Aorta (tissue), 5 donors: ENCODE results near the gene KCNMA1. TPM values are rescaled to one million over a fixed set of nuclear protein-coding genes. Genes with fewer than 3 reads are reported as not detected.
"Not testable (repeated sequence)": the region's sequence is repeated elsewhere in the genome, so short reads cannot be mapped to it uniquely, and the experiment has no call there.

ENCODE experiments used
- ATAC-seq: fragments of 200-7000 bp; cut with Tn5 transposase; one replicate; pipeline ENCODE4 v1.9.1; 2022; ENCODE audit warnings: moderate library complexity; ENCODE audit not compliant: low FRiP score
- DNase-seq, 2 donors: peaks; one replicate each; pipeline ENCODE4 v3.0.0-alpha.2; 2020
- H3K27ac ChIP-seq, 2 donors: one replicate each; pipeline ENCODE4 v1.5.1; 2013; ENCODE audit warnings: low read length in 2 of 2, mild to moderate bottlenecking in 2 of 2, moderate library complexity in 2 of 2, control low read depth in 1 of 2, inconsistent platforms in 1 of 2, low read depth in 1 of 2
- H3K27me3 ChIP-seq, 2 donors: one replicate each; pipeline ENCODE4 v1.6.1; 2013; ENCODE audit warnings: control low read depth in 1 of 2, low read length in 1 of 2, mild to moderate bottlenecking in 1 of 2, moderate library complexity in 1 of 2; ENCODE audit not compliant: insufficient read depth in 2 of 2, control insufficient read depth in 1 of 2
- H3K36me3 ChIP-seq, 2 donors: one replicate each; pipeline ENCODE4 v1.6.1; 2013; ENCODE audit warnings: control low read depth in 1 of 2, low read length in 1 of 2, mild to moderate bottlenecking in 1 of 2; ENCODE audit not compliant: insufficient read depth in 2 of 2, control insufficient read depth in 1 of 2
- H3K4me1 ChIP-seq, 2 donors: one replicate each; pipeline ENCODE4 v1.6.1; 2013; ENCODE audit warnings: low read length in 2 of 2, control low read depth in 1 of 2, mild to moderate bottlenecking in 1 of 2, moderate library complexity in 1 of 2; ENCODE audit not compliant: insufficient read depth in 2 of 2, control insufficient read depth in 1 of 2
- H3K4me3 ChIP-seq, 2 donors: one replicate each; pipeline ENCODE4 v1.5.1; 2013; ENCODE audit warnings: low read length in 2 of 2, control low read depth in 1 of 2, mild to moderate bottlenecking in 1 of 2
- H3K9me3 ChIP-seq: one replicate; pipeline ENCODE4 v1.6.1; 2013; ENCODE audit warnings: mild to moderate bottlenecking, low read length; ENCODE audit not compliant: control insufficient read depth
- WGBS, 2 donors: extraction: QIAGEN DNeasy Blood & Tissue Kit; methylation state at CpG; one replicate each; pipeline ENCODE4 v1.1.7; 2013; 5-methylcytosine and 5-hydroxymethylcytosine counted together
- intact Hi-C, 2 donors: fragments of 100-400 bp; cut with DNase I; formaldehyde crosslinking; loops; one replicate each; pipeline versions ENCODE4 v1.14.2 to v1.15.0; 2022
- long read RNA-seq, 2 donors: library from polyadenylated mRNA; unstranded; transcript quantifications; one replicate each; pipeline ENCODE4 v2.0.0, GENCODE V29; 2020 to 2021
- polyA plus RNA-seq, 2 donors: library from polyadenylated mRNA; stranded (reverse); fragments of 200-250 nt; gene quantifications; one replicate each; pipeline ENCODE4 v1.2.3, GENCODE V29; 2013
- total RNA-seq, 2 donors: library from RNA; stranded (reverse); fragmentation: NEBNext Ultra II Directional; extraction: Animal tissue kit (Norgen Biotek cat#: 25700); gene quantifications; one replicate each; pipeline ENCODE4 v1.2.1, GENCODE V29; 2021
- donor health status: healthy with polysubstance abuse.
- donor health status: Bipolar disorder and iron deficiency.
- donor health status: DM: no; HTN: no; CAD: no.
- donor health status: DM: no; HTN: no; CAD: no.
- donor health status: DM: yes; HTN: yes; CAD: no.

KCNMA1 gene
- total RNA-seq (100 to 1,000 TPM; 144 to 163 TPM), polyA plus RNA-seq (100 to 1,000 TPM in 1 of 2 donors, 10 to 100 TPM in 1; 36.8 to 106 TPM)
- long read RNA-seq, donor 1, partial matches to known transcripts, result 39 of 113 reads
- long read RNA-seq, donor 1, other reads (novel, unspliced or antisense), result 73 of 113 reads
- long read RNA-seq, donor 2, transcript KCNMA1-224 (2 exons, 1,269 nt), result major isoform, 6 of 111 reads
- long read RNA-seq, donor 2, partial matches to known transcripts, result 30 of 111 reads
- long read RNA-seq, donor 2, other reads (novel, unspliced or antisense), result 68 of 111 reads

- H3K4me1 ChIP-seq, result peaks cover 0 to 8% of the 10 kb centered on the region in 2 donors
- peak within 1 kb of the TSS; percentile 77 to 94 for H3K4me3 ChIP-seq
- no peaks in the 10 kb centered on the region for H3K36me3 ChIP-seq
- H3K9me3 ChIP-seq, result no peaks in the 10 kb centered on the region
- ATAC-seq (peak; percentile 37), DNase-seq (peak; percentile 56 to 82)
- intact Hi-C loops, result loop anchor here (5.0 to 10.0 kb wide), 6 partner anchors 83 to 385 kb away; no protein-coding TSS in a partner anchor
- 0 to 1% methylated on average over 57 to 121 of the region's 121 CpGs for WGBS, 2 donors
- H3K27me3 ChIP-seq, result no peaks in the 10 kb centered on the region
- peak within 1 kb of the TSS; percentile 47 to 70 for H3K27ac ChIP-seq
Measured at GRCh38 chr10:77637532-77638320, at the start of gene KCNMA1. Gene KCNMA1 (minus strand): TSS chr10:77637808.

DNA sequence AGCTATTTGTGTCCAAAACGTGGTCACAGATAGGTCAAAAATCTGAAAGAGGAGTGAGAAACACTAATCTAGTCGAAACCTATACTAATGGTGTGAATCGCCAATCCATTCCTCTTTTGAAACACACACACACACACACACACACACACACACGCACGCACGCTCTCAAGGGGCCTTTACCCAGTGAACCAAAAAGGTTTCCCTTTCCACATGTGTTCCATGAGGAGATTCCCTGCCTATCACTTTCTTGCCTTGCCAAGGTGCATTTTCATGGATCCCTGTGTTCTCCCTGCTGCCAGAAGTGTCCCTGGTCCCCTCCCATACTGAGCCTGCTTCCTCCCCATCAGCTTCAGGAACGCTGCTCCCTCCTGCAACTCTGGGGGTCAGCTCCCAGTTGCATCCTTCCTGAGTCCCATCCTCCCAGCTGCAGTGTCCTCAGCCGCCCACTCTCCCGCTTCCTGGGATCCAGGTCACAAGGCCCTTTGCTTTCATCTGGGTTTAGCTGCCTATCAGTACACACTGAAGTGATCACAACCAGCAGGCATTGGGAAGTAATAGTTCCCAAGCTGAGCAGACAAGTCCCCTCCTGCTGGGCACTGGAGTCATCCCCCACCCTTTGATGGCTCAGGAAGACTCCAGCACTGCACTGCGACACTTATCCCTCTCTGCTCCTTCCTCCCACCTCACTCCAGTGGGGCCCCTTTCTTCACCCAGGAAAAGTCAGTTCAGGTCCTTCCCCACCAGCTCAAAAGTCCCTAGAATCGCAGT is 49.2 kb upstream of the KCNMA1 start:
- H3K9me3 ChIP-seq, result no peaks in the 10 kb centered on the region
- H3K4me1 ChIP-seq, result no peaks in the 10 kb centered on the region
- no peak overlapping the region for H3K27ac ChIP-seq
- ATAC-seq, result no peak
- H3K27me3 ChIP-seq, result no peaks in the 10 kb centered on the region
- 87 to 93% methylated on average over 11 of the region's 11 CpGs for WGBS, 2 donors
- DNase-seq, result no peak
- intact Hi-C loops, result no loop called here
- no peak overlapping the region for H3K4me3 ChIP-seq
- no peaks in the 10 kb centered on the region for H3K36me3 ChIP-seq

- no peaks in the 10 kb centered on the region for H3K9me3 ChIP-seq
- WGBS, 2 donors, result 80 to 94% methylated on average over 3 of the region's 3 CpGs
- H3K27me3 ChIP-seq, result no peaks in the 10 kb centered on the region
- intact Hi-C loops, result no loop called here
- no peaks in the 10 kb centered on the region for H3K4me1 ChIP-seq
- ATAC-seq (no peak), DNase-seq (no peak)
- no peak overlapping the region for H3K4me3 ChIP-seq
- no peaks in the 10 kb centered on the region for H3K36me3 ChIP-seq
- no peak overlapping the region for H3K27ac ChIP-seq
Measured at GRCh38 chr10:77686096-77686495, 48.5 kb upstream of the KCNMA1 start.

- Histone ChIP-seq H3K27me3 (no peaks in the 10 kb centered on the region), H3K9me3 (no peaks in the 10 kb centered on the region), H3K27ac (no peak overlapping the region), H3K36me3 (no peaks in the 10 kb centered on the region), H3K4me1 (no peaks in the 10 kb centered on the region), H3K4me3 (no peak overlapping the region)
- intact Hi-C loops, result no loop called here
- ATAC-seq, result no peak
- no peak for DNase-seq
- WGBS, 2 donors, result 66 to 67% methylated on average over 4 of the region's 4 CpGs
Measured at GRCh38 chr10:77685432-77685831, 47.8 kb upstream of the KCNMA1 start.

- H3K27ac ChIP-seq, H3K4me1 ChIP-seq, H3K4me3 ChIP-seq, DNase-seq, H3K27me3 ChIP-seq, H3K9me3 ChIP-seq, ATAC-seq, intact Hi-C loops, H3K36me3 ChIP-seq: not testable (repeated sequence)
- WGBS, 2 donors, result 56 to 62% methylated on average over 8 of the region's 8 CpGs
Measured at GRCh38 chr10:77683088-77683432, 45.5 kb upstream of the KCNMA1 start.

- H3K27ac ChIP-seq, result no peak overlapping the region
- H3K27me3 ChIP-seq, result no peaks in the 10 kb centered on the region
- ATAC-seq, result no peak
- H3K9me3 ChIP-seq, result no peaks in the 10 kb centered on the region
- no peak for DNase-seq
- H3K4me3 ChIP-seq, result no peak overlapping the region
- H3K4me1 ChIP-seq, result no peaks in the 10 kb centered on the region
- 95 to 96% methylated on average over 5 of the region's 5 CpGs for WGBS, 2 donors
- H3K36me3 ChIP-seq, result no peaks in the 10 kb centered on the region
- intact Hi-C loops, result no loop called here
Measured at GRCh38 chr10:77682393-77683087, 44.9 kb upstream of the KCNMA1 start.

DNA sequence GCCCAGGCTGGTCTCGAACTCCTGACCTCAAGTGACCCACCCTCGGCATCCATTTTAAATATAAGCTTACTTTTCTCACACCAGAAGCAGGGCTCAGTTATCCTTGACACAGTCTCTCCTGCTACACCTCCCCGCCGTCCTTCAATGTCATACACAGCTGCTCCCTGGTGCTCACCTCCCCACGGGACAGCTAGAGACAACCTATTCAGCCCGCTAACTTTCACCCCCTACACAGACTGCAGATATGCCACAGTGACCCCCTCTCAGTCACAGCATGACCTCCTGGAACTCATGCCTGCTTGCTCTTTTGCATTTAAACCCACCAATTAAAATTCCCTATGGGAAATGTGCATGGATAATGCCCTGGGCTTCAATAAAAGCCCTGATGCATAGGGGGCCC is 44.2 kb upstream of the KCNMA1 start:
- ATAC-seq (no peak), DNase-seq (no peak)
- no peak overlapping the region for H3K4me3 ChIP-seq
- no peaks in the 10 kb centered on the region for H3K9me3 ChIP-seq
- no peaks in the 10 kb centered on the region for H3K4me1 ChIP-seq
- no peaks in the 10 kb centered on the region for H3K27me3 ChIP-seq
- no peaks in the 10 kb centered on the region for H3K36me3 ChIP-seq
- H3K27ac ChIP-seq, result no peak overlapping the region
- 90% methylated on average over 6 of the region's 6 CpGs for WGBS, 2 donors
- intact Hi-C loops, result no loop called here

- intact Hi-C loops, result no loop called here
- Histone ChIP-seq H3K4me1 (no peaks in the 10 kb centered on the region), H3K27me3 (no peaks in the 10 kb centered on the region), H3K27ac (no peak overlapping the region), H3K4me3 (no peak overlapping the region), H3K9me3 (no peaks in the 10 kb centered on the region), H3K36me3 (no peaks in the 10 kb centered on the region)
- 95 to 97% methylated on average over 8 of the region's 8 CpGs for WGBS, 2 donors
- no peak for DNase-seq
- no peak for ATAC-seq
Measured at GRCh38 chr10:77680811-77681210, 43.2 kb upstream of the KCNMA1 start.
